ENCODE data around the gene GALNT9.

DNA sequence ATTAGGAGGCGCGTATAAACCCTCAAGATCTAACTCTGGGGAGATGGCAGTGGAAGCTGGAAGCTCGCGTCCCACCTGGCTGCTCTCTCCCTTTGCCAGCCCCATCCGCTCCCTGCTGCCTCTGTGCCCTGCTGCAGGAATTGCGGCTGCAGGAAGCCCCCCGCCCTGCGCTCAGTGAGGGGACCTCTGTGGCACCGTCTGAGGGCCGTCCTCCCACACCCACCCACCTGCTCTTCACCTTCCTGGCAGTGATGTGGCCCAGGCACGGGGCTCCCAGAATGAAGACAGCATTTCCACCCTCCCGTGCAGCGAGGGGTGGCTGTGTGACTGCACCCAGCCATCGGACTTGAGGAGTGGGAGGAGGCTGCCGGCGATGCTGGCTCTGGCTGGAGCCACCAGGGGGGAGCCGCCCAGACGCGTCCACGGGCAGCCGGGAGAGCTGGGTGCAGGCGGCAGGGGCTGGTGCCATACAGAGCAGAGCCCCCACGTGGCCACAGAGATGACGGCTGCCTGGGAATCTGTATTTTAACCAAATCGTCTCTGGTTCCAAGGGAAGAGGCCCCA, 28.3 kb upstream of the GALNT9 start:
- TF ChIP-seq, protein P1, sequence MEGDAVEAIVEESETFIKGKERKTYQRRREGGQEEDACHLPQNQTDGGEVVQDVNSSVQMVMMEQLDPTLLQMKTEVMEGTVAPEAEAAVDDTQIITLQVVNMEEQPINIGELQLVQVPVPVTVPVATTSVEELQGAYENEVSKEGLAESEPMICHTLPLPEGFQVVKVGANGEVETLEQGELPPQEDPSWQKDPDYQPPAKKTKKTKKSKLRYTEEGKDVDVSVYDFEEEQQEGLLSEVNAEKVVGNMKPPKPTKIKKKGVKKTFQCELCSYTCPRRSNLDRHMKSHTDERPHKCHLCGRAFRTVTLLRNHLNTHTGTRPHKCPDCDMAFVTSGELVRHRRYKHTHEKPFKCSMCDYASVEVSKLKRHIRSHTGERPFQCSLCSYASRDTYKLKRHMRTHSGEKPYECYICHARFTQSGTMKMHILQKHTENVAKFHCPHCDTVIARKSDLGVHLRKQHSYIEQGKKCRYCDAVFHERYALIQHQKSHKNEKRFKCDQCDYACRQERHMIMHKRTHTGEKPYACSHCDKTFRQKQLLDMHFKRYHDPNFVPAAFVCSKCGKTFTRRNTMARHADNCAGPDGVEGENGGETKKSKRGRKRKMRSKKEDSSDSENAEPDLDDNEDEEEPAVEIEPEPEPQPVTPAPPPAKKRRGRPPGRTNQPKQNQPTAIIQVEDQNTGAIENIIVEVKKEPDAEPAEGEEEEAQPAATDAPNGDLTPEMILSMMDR (IDR thresholded peaks at IDR 0.05; ENCODE audit: insufficient read depth, low read depth, low read length) = no peak
- no peak for TF ChIP-seq EZH2 (IDR thresholded peaks at IDR 0.05; ENCODE audit: insufficient read depth, low read length)

All from astrocyte (in vitro differentiated cells and primary cell).